HG03066 (cell line): ENCODE measurements around the gene SETD7.
"Not testable (repeated sequence)": the region's sequence is repeated elsewhere in the genome, so short reads cannot be mapped to it uniquely, and the experiment has no call there.

Experiments used
- ATAC-seq: cut with Tn5 transposase; IDR thresholded peaks from one replicate; pipeline ENCODE4 v1.9.1; 2021; ENCODE audit warnings: low read depth; ENCODE audit not compliant: unreplicated experiment

SETD7 gene

GRCh38 chr4:139472852-139473251 lies 83.2 kb downstream of the SETD7 start:
- ATAC-seq: no peak

GRCh38 chr4:139470997-139471665 lies 84.9 kb downstream of the SETD7 start:
- ATAC-seq: no peak

GRCh38 chr4:139470295-139470694 lies 85.7 kb downstream of the SETD7 start:
- ATAC-seq: no peak

- ATAC-seq: no peak
Measured at GRCh38 chr4:139469869-139470268, 86.2 kb downstream of the SETD7 start.

- ATAC-seq: no peak
Measured at GRCh38 chr4:139469216-139469615, 86.8 kb downstream of the SETD7 start.

- not testable (repeated sequence) for ATAC-seq
Measured at GRCh38 chr4:139468756-139469155, 87.3 kb downstream of the SETD7 start.

GRCh38 chr4:139465922-139466321 lies 90.1 kb downstream of the SETD7 start:
- no peak for ATAC-seq

- ATAC-seq: not testable (repeated sequence)
Measured at GRCh38 chr4:139464512-139464911, 91.5 kb downstream of the SETD7 start.

- ATAC-seq: no peak
Measured at GRCh38 chr4:139461022-139461628, 94.9 kb downstream of the SETD7 start.

GRCh38 chr4:139460565-139460964 lies 95.5 kb downstream of the SETD7 start:
- no peak for ATAC-seq

- ATAC-seq: no peak
Measured at GRCh38 chr4:139458999-139459398, 97.0 kb downstream of the SETD7 start.

GRCh38 chr4:139458543-139458942 lies 97.5 kb downstream of the SETD7 start:
- no peak for ATAC-seq

GRCh38 chr4:139457318-139457717 lies 98.7 kb downstream of the SETD7 start:
- ATAC-seq: no peak

- ATAC-seq: no peak
Measured at GRCh38 chr4:139455126-139455538, 100.9 kb downstream of the SETD7 start.

GRCh38 chr4:139454111-139455045 lies 101.6 kb downstream of the SETD7 start, which contains the start of gene RAB33B:
Gene RAB33B (plus strand): TSS chr4:139454121. CDS start chr4:139454196, 75 bp downstream.
- ATAC-seq: peak; percentile 7

- ATAC-seq: peak; percentile 87
Measured at GRCh38 chr4:139453371-139454110, 102.5 kb downstream of the SETD7 start.

GRCh38 chr4:139453041-139453370 lies 103.0 kb downstream of the SETD7 start:
- peak; percentile 49 for ATAC-seq

GRCh38 chr4:139451997-139452396 lies 104.0 kb downstream of the SETD7 start:
- no peak for ATAC-seq

- no peak for ATAC-seq
Measured at GRCh38 chr4:139450586-139450985, 105.4 kb downstream of the SETD7 start.

- not testable (repeated sequence) for ATAC-seq
Measured at GRCh38 chr4:139447078-139447477, 108.9 kb downstream of the SETD7 start.
